Sigmoid colon (tissue), 7 donors: ENCODE measurements around the gene GRAMD1A. TPM values are rescaled to one million over a fixed set of nuclear protein-coding genes. Genes with fewer than 3 reads are reported as not detected.

Experiments used
- DNase-seq: peaks from one replicate; pipeline ENCODE4 v3.0.0-alpha.2; 2019
- H3K27ac ChIP-seq, 4 donors: fragments of 200-600 bp; sonication (generic); one replicate each; pipeline ENCODE4 v1.5.1; 2016 to 2019; ENCODE audit warnings: mild to moderate bottlenecking in 1 of 4
- H3K27me3 ChIP-seq, 3 donors: fragments of 200-600 bp; sonication (generic); one replicate each; pipeline ENCODE4 v1.5.1; 2019; ENCODE audit warnings: mild to moderate bottlenecking in 1 of 3
- H3K36me3 ChIP-seq, 4 donors: fragments of 200-600 bp; sonication (generic); one replicate each; pipeline ENCODE4 v1.5.1; 2016 to 2019
- H3K4me1 ChIP-seq, 4 donors: fragments of 200-600 bp; sonication (generic); one replicate each; pipeline ENCODE4 v1.5.1; 2017 to 2019
- H3K4me3 ChIP-seq, 4 donors: fragments of 200-600 bp; sonication (generic); one replicate each; pipeline ENCODE4 v1.5.1; 2017 to 2019; ENCODE audit warnings: mild to moderate bottlenecking in 2 of 4, moderate library complexity in 1 of 4
- H3K9me3 ChIP-seq, 4 donors: fragments of 200-600 bp in 3 of 4; sonication (generic) in 3 of 4; one replicate each; pipeline versions ENCODE4 v1.5.1 to v1.6.1; 2013 to 2019
- EP300 ChIP-seq, 4 donors: sonication (generic); formaldehyde crosslinking; IDR thresholded peaks; one replicate each; pipeline ENCODE4 v1.6.1; 2017; ENCODE audit warnings: antibody characterized with exemption in 4 of 4
- POLR2A ChIP-seq, 2 donors: fragments of 450-650 bp; IDR thresholded peaks; one replicate each; pipeline ENCODE4 v1.6.1; 2016; ENCODE audit warnings: antibody characterized with exemption in 2 of 2, mild to moderate bottlenecking in 2 of 2, moderate library complexity in 2 of 2
- POLR2AphosphoS5 ChIP-seq, 4 donors: sonication (generic); formaldehyde crosslinking; IDR thresholded peaks; one replicate each; pipeline ENCODE4 v1.6.1; 2017; ENCODE audit warnings: antibody characterized with exemption in 4 of 4
- WGBS, 2 donors: extraction: QIAGEN DNeasy Blood & Tissue Kit; methylation state at CpG; one replicate each; pipeline ENCODE4 v1.1.7; 2013; 5-methylcytosine and 5-hydroxymethylcytosine counted together
- intact Hi-C: fragments of 100-400 bp; cut with DNase I; formaldehyde crosslinking; loops from one replicate; pipeline ENCODE4 v1.15.1; 2023
- polyA plus RNA-seq, 3 donors: library from polyadenylated mRNA; stranded (reverse); fragments of 200-250 nt; gene quantifications; one replicate each; pipeline ENCODE4 v1.2.3, GENCODE V29; 2013
- total RNA-seq, 4 donors: library from RNA; depleted of rRNA; stranded (reverse); fragments of >200 nt; gene quantifications; one replicate each; pipeline ENCODE4 v1.1.0, GENCODE V29; 2016
- TF ChIP-seq, protein P1 (sequence below), 4 experiments: fragments of 450-650 bp in 3 of 4; fragments of 200-600 bp in 1 of 4; IDR thresholded peaks; one replicate each; pipeline ENCODE4 v1.5.1; 2016 to 2019; ENCODE audit warnings: antibody characterized with exemption in 4 of 4, mild to moderate bottlenecking in 3 of 4, moderate library complexity in 2 of 4
- donor health status: healthy with polysubstance abuse.
- donor health status: Bipolar disorder and iron deficiency.
- donor health status: healthy.

The GRAMD1A gene
- total and polyA plus RNA-seq, 7 donors: 5.1 to 58.9 (median 30.3) TPM

DNA sequence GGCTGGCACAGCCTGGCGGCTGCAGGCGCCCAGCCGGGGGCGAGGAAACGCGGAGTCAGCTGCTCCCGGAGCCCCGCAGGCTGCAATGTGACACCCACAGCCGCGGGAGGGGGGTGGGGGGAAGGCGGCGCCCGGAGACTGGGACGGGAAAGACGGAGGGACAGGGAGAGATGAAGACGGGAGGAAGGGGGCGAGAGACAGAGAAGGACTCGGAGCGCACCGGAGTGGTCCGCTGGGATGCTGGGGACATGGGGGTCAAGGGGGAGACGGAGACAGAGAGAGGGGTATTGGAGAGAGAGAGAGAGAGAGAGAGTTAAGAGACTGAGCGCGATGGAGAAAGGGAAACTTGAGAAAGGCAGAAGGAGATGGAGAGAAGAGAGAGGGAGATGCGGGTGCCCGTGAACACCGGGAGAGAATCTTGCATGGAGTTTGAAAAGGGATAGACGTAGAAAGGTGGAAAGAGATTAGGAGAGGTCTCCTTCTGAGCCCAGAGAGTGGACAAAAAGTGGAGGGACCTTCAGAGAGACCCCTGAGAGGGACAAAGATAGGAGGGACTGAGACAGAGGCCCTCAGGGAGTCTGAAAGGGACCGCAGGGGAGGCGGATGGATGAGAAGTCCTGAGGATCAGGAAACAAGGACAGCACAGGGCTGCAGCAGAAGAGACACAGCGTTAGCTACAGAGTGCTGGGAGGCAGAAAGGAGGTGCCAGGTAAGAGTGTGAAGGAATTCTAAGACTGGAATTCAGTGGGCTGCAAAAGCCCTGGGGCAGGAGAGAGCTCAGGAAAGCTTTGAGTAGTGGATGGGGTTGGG, 31.2 kb downstream of the GRAMD1A start:
- DNase-seq: no peak
- TF ChIP-seq POLR2AphosphoS5 (IDR thresholded peaks at IDR 0.05): no peak
- TF ChIP-seq, protein P1, sequence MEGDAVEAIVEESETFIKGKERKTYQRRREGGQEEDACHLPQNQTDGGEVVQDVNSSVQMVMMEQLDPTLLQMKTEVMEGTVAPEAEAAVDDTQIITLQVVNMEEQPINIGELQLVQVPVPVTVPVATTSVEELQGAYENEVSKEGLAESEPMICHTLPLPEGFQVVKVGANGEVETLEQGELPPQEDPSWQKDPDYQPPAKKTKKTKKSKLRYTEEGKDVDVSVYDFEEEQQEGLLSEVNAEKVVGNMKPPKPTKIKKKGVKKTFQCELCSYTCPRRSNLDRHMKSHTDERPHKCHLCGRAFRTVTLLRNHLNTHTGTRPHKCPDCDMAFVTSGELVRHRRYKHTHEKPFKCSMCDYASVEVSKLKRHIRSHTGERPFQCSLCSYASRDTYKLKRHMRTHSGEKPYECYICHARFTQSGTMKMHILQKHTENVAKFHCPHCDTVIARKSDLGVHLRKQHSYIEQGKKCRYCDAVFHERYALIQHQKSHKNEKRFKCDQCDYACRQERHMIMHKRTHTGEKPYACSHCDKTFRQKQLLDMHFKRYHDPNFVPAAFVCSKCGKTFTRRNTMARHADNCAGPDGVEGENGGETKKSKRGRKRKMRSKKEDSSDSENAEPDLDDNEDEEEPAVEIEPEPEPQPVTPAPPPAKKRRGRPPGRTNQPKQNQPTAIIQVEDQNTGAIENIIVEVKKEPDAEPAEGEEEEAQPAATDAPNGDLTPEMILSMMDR (IDR thresholded peaks at IDR 0.05): no peak
- no peak for TF ChIP-seq EP300 (IDR thresholded peaks at IDR 0.05)
- TF ChIP-seq POLR2A (IDR thresholded peaks at IDR 0.05): no peak
- intact Hi-C loops: no loop called here
- Histone ChIP-seq H3K27ac (peak overlapping the region; percentile 50 to 65 (median 57)), H3K4me3 (peak overlapping the region; percentile 40 to 68 (median 60)), H3K36me3 (peaks cover 0 to 31% (median 4%) of the 10 kb centered on the region in 4 donors), H3K4me1 (peaks cover 0 to 20% (median 15%) of the 10 kb centered on the region in 4 donors), H3K9me3 (no peaks in the 10 kb centered on the region), H3K27me3 (no peaks in the 10 kb centered on the region)
- WGBS, 2 donors: 7 to 11% methylated on average over 31 of the region's 31 CpGs

DNA sequence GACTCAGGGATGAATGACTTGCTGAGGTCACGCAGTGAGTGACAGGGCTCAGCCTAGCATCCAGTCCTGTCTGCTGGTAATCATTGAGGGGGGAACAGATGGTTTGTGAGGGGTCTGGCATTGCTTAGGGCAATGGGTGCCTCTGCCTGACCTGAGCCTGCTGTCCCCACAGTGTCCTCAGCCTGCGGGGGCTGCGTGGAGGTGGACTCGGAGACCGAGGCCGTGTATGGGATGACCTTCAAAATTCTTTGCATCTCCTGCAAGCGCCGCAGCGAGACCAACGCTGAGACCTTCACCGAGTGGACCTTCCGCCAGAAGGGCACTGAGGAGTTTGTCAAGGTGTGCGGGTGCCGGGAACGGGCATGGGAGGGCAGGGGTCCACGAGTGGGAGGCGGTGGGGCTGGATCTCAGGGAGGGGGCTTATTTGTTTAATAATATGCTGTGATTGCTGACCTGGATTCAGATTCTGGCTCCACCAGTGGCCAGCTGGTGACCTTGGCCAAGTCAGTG, 32.3 kb downstream of the GRAMD1A start:
- 92 to 94% methylated on average over 17 of the region's 17 CpGs for WGBS, 2 donors
- peaks cover 0 to 21% (median 0%) of the 10 kb centered on the region in 4 donors for H3K36me3 ChIP-seq
- H3K4me3 ChIP-seq: no peak overlapping the region

DNA sequence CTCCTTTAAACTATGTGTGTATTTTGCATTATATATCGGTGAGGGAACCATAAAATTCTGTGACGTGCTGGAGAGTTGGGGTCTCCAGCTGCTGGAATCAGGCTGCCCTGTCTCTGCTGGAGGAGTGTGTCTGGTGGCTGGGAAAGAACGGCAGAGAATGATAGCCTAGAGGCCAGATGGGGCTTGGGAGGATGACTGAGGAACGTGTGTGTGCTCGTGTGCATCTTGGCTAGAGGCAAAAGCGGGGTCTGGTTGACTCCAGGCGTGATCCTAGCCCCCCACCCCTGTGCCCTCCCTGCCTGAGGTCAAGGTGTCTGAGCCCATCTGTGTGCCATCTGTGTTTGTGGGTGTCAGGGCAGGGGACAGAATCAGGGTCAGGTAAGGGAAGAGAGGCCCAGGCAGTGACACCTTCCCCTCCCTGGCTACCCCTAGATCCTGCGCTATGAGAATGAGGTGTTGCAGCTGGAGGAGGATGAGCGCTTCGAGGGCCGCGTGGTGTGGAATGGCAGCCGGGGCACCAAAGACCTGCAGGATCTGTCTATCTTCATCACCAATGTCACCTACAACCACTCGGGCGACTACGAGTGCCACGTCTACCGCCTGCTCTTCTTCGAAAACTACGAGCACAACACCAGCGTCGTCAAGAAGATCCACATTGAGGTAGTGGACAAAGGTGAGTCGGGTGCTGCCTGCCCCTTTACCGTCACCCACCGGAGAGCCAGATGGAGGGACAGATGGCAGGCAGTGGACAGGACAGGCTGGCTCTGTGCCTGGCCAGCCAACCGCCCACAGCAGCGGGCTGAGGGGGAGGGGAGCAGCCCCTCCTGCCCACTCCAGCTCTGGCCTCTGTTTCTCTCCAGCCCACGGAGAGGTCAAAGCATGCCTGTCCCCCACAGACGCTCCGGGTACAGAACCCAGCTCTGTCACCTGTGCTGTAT, 33.2 kb downstream of the GRAMD1A start:
- Histone ChIP-seq H3K4me3 (no peak overlapping the region), H3K27ac (no peak overlapping the region), H3K36me3 (peaks cover 0 to 12% (median 0%) of the 10 kb centered on the region in 4 donors), H3K9me3 (no peaks in the 10 kb centered on the region), H3K4me1 (peaks cover 0 to 25% (median 21%) of the 10 kb centered on the region in 4 donors), H3K27me3 (no peaks in the 10 kb centered on the region)
- 72 to 90% methylated on average over 30 of the region's 30 CpGs for WGBS, 2 donors
- no peak for DNase-seq
- intact Hi-C loops: no loop called here
- TF ChIP-seq EP300 (IDR thresholded peaks at IDR 0.05) (no peak), POLR2AphosphoS5 (IDR thresholded peaks at IDR 0.05) (no peak), POLR2A (IDR thresholded peaks at IDR 0.05) (no peak)
- TF ChIP-seq, protein P1 (IDR thresholded peaks at IDR 0.05): no peak

More for the DNA sequence above, 32.3 kb downstream of the GRAMD1A start:
- H3K27ac ChIP-seq: no peak overlapping the region
- TF ChIP-seq POLR2AphosphoS5 (IDR thresholded peaks at IDR 0.05) (no peak), POLR2A (IDR thresholded peaks at IDR 0.05) (no peak), EP300 (IDR thresholded peaks at IDR 0.05) (no peak)
- TF ChIP-seq, protein P1 (IDR thresholded peaks at IDR 0.05): no peak
- no peaks in the 10 kb centered on the region for H3K27me3 ChIP-seq
- H3K4me1 ChIP-seq: peaks cover 0 to 20% (median 15%) of the 10 kb centered on the region in 4 donors
- no peak for DNase-seq
- no peaks in the 10 kb centered on the region for H3K9me3 ChIP-seq
- intact Hi-C loops: no loop called here

- intact Hi-C loops: no loop called here
- Histone ChIP-seq H3K27me3 (no peaks in the 10 kb centered on the region), H3K9me3 (no peaks in the 10 kb centered on the region), H3K27ac (no peak overlapping the region), H3K36me3 (peaks cover 0 to 12% (median 0%) of the 10 kb centered on the region in 4 donors), H3K4me3 (no peak overlapping the region), H3K4me1 (peaks cover 0 to 29% (median 23%) of the 10 kb centered on the region in 4 donors)
- WGBS, 2 donors: 60 to 88% methylated on average over 17 of the region's 17 CpGs
- DNase-seq: no peak
- TF ChIP-seq POLR2AphosphoS5 (IDR thresholded peaks at IDR 0.05): no peak
Measured at GRCh38 chr19:35034005-35034502, 33.9 kb downstream of the GRAMD1A start.
